ENCODE results near the gene PEDS1. TPM values are rescaled to one million over a fixed set of nuclear protein-coding genes. Genes with fewer than 3 reads are reported as not detected.

The PEDS1 gene
- total and polyA plus RNA-seq, 2 of the 13 experiments (the other 11 are each of a cell fraction or from before 2014, with no cell fraction given): 30.5 to 93.9 TPM

DNA sequence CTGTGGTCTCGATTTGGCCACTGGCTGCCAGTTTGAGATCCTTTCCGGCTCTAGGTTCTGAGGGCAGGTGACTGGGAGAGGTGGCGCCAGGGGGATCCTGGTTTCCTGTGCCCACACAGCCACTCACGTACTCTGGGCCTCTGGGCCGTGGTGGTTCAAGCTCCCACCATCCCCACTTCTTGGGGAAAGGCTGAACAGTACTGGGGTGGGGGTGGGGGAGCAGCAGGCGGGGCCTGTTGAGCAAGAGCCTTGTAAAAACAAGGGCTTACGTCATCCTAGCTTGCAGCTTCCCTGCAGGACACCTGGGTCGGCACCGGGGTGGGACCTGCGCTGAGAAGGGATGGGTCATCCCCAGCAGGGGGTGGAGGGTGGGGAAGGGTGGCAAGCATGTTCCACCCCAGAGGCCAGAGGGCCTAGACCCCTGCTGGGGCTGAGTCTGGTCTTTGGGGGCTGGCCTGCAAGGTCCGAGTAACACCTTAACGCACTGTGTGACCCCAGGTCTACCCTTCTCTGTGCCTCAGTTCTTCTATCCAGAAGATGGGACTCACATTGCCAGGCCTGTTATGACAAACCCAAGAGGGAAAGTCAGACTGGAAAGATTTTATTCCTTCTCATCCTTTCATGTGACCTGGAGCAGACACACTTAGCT, 34.0 kb upstream of the PEDS1 start (continued):
- TF ChIP-seq, protein P1, sequence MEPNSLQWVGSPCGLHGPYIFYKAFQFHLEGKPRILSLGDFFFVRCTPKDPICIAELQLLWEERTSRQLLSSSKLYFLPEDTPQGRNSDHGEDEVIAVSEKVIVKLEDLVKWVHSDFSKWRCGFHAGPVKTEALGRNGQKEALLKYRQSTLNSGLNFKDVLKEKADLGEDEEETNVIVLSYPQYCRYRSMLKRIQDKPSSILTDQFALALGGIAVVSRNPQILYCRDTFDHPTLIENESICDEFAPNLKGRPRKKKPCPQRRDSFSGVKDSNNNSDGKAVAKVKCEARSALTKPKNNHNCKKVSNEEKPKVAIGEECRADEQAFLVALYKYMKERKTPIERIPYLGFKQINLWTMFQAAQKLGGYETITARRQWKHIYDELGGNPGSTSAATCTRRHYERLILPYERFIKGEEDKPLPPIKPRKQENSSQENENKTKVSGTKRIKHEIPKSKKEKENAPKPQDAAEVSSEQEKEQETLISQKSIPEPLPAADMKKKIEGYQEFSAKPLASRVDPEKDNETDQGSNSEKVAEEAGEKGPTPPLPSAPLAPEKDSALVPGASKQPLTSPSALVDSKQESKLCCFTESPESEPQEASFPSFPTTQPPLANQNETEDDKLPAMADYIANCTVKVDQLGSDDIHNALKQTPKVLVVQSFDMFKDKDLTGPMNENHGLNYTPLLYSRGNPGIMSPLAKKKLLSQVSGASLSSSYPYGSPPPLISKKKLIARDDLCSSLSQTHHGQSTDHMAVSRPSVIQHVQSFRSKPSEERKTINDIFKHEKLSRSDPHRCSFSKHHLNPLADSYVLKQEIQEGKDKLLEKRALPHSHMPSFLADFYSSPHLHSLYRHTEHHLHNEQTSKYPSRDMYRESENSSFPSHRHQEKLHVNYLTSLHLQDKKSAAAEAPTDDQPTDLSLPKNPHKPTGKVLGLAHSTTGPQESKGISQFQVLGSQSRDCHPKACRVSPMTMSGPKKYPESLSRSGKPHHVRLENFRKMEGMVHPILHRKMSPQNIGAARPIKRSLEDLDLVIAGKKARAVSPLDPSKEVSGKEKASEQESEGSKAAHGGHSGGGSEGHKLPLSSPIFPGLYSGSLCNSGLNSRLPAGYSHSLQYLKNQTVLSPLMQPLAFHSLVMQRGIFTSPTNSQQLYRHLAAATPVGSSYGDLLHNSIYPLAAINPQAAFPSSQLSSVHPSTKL (CRISPR knock-in tag; IDR thresholded peaks at IDR 0.05): no peak
- TF ChIP-seq YEATS4 (CRISPR knock-in tag; IDR thresholded peaks at IDR 0.05; ENCODE audit: borderline replicate concordance): peak; percentile 29; the same call in 1 of the 2 replicates
- no peak for TF ChIP-seq NR2F2 (IDR thresholded peaks at IDR 0.05; ENCODE audit: borderline replicate concordance, low read depth)
- TF ChIP-seq, protein P2, sequence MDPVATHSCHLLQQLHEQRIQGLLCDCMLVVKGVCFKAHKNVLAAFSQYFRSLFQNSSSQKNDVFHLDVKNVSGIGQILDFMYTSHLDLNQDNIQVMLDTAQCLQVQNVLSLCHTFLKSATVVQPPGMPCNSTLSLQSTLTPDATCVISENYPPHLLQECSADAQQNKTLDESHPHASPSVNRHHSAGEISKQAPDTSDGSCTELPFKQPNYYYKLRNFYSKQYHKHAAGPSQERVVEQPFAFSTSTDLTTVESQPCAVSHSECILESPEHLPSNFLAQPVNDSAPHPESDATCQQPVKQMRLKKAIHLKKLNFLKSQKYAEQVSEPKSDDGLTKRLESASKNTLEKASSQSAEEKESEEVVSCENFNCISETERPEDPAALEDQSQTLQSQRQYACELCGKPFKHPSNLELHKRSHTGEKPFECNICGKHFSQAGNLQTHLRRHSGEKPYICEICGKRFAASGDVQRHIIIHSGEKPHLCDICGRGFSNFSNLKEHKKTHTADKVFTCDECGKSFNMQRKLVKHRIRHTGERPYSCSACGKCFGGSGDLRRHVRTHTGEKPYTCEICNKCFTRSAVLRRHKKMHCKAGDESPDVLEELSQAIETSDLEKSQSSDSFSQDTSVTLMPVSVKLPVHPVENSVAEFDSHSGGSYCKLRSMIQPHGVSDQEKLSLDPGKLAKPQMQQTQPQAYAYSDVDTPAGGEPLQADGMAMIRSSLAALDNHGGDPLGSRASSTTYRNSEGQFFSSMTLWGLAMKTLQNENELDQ (CRISPR knock-in tag; IDR thresholded peaks at IDR 0.05; ENCODE audit: borderline replicate concordance): no peak
- no peak for TF ChIP-seq MBNL3 (CRISPR knock-in tag; conservative IDR thresholded peaks at IDR 0.05)
- TF ChIP-seq, protein P3, sequence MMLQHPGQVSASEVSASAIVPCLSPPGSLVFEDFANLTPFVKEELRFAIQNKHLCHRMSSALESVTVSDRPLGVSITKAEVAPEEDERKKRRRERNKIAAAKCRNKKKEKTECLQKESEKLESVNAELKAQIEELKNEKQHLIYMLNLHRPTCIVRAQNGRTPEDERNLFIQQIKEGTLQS (CRISPR knock-in tag; IDR thresholded peaks at IDR 0.05): peak; percentile 96
- TF ChIP-seq ZNF354B (CRISPR knock-in tag; IDR thresholded peaks at IDR 0.05): 0 out of 2 replicates have a peak, but pooled peaks have one; percentile 2
- no peak for TF ChIP-seq SUZ12 (IDR thresholded peaks at IDR 0.05; ENCODE audit: low read depth, low read length)
- TF ChIP-seq, protein P4, sequence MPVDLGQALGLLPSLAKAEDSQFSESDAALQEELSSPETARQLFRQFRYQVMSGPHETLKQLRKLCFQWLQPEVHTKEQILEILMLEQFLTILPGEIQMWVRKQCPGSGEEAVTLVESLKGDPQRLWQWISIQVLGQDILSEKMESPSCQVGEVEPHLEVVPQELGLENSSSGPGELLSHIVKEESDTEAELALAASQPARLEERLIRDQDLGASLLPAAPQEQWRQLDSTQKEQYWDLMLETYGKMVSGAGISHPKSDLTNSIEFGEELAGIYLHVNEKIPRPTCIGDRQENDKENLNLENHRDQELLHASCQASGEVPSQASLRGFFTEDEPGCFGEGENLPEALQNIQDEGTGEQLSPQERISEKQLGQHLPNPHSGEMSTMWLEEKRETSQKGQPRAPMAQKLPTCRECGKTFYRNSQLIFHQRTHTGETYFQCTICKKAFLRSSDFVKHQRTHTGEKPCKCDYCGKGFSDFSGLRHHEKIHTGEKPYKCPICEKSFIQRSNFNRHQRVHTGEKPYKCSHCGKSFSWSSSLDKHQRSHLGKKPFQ (CRISPR knock-in tag; IDR thresholded peaks at IDR 0.05; ENCODE audit: insufficient replicate concordance): no peak
- peak; percentile 48; the same call in 1 of the 2 replicates for TF ChIP-seq GABPB1 (CRISPR knock-in tag; IDR thresholded peaks at IDR 0.05)
- no peak for TF ChIP-seq KLF9 (CRISPR knock-in tag; IDR thresholded peaks at IDR 0.05; ENCODE audit: low read depth)
- TF ChIP-seq ZNF782 (CRISPR knock-in tag; IDR thresholded peaks at IDR 0.05; ENCODE audit: borderline replicate concordance): no peak
- no peak; the same call in 1 of the 2 replicates for TF ChIP-seq MIXL1 (CRISPR knock-in tag; IDR thresholded peaks at IDR 0.05)
- no peak for TF ChIP-seq ZGPAT (CRISPR knock-in tag; IDR thresholded peaks at IDR 0.05)
- TF ChIP-seq ZNF552 (CRISPR knock-in tag; IDR thresholded peaks at IDR 0.05; ENCODE audit: borderline replicate concordance): no peak
- TF ChIP-seq XBP1 (CRISPR knock-in tag; IDR thresholded peaks at IDR 0.05): no peak
- TF ChIP-seq, protein P5, sequence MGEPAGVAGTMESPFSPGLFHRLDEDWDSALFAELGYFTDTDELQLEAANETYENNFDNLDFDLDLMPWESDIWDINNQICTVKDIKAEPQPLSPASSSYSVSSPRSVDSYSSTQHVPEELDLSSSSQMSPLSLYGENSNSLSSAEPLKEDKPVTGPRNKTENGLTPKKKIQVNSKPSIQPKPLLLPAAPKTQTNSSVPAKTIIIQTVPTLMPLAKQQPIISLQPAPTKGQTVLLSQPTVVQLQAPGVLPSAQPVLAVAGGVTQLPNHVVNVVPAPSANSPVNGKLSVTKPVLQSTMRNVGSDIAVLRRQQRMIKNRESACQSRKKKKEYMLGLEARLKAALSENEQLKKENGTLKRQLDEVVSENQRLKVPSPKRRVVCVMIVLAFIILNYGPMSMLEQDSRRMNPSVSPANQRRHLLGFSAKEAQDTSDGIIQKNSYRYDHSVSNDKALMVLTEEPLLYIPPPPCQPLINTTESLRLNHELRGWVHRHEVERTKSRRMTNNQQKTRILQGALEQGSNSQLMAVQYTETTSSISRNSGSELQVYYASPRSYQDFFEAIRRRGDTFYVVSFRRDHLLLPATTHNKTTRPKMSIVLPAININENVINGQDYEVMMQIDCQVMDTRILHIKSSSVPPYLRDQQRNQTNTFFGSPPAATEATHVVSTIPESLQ (CRISPR knock-in tag; conservative IDR thresholded peaks at IDR 0.05): no peak

Measured in HepG2 (cell line).